NAMALWA (cell line): ENCODE measurements around the gene KIF5B.
"Not testable (repeated sequence)": the region's sequence is repeated elsewhere in the genome, so short reads cannot be mapped to it uniquely, and the experiment has no call there.

ENCODE experiments used
- DNase-seq: peaks from one replicate; pipeline ENCODE4 v3.0.0-alpha.2; 2015; ENCODE audit warnings: low spot score

KIF5B gene

GRCh38 chr10:32056136-32057035 lies at the start of gene KIF5B:
Gene KIF5B (minus strand): TSS chr10:32056425. CDS start chr10:32055973, 452 bp downstream.
- peak; percentile 89 for DNase-seq

GRCh38 chr10:32105782-32106382 lies 49.7 kb upstream of the KIF5B start:
- DNase-seq, result no peak

DNA sequence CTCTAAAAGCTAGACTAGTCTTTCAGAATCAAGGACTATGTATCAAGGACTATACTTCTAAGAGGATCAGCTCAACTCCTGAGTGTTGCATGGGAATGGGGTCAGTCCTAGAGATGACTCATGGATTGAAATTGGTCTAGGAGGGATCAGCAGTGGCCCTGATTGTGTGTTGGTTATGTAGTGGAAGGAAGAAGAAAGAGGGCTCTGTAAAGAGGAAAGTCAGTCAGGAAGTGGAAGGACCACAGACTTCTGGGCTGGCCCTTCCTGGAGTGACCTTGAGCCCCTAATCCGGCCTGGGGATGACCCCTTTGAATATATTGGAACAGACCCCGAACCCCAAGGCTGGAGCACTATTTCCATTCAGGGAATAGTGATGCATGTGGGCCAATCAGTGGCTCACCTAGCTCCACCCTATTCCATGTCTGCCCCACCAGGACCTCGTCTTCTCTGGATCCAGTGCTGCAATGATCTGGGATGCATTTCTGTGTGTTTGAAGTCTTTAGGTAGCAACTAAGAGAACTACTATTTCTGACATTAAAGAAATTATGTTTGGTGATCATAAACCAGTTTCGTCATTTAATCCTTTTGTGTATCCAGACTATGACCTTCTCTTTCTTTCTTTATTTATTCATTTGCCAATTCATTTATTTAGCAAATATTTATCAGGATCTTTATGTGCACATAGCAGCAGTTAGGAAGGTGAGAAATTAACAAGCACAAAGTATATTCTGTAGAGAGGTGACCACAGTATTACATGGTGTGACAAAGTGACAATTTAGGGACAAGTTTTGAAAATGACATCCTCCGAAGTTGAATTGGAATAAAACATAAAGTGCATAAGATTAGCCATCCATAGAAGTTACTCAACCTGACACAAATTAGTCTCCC lies 48.6 kb upstream of the KIF5B start:
- no peak for DNase-seq

- DNase-seq, result no peak
Measured at GRCh38 chr10:32104181-32104580, 48.0 kb upstream of the KIF5B start.

DNA sequence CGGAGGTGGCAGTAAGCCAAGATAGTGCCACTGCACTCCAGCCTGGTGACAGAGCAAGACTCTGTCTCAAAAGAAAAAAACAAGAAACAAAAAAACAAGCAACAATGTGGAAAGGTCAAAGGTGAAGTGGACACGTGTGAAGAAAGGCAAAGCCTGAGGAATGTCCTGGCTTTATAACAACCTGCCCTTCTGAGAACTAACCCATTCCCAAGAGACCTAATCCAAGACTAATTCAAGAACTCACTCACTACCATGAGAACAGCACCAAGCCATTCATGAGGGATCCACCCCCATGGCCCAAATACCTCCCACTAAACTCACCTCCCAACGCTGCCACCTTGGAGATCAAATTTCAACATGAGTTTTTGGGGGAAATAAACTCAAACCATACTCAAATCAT lies 47.5 kb upstream of the KIF5B start:
- DNase-seq, result no peak

- DNase-seq, result not testable (repeated sequence)
Measured at GRCh38 chr10:32098566-32099259, 42.5 kb upstream of the KIF5B start.

DNA sequence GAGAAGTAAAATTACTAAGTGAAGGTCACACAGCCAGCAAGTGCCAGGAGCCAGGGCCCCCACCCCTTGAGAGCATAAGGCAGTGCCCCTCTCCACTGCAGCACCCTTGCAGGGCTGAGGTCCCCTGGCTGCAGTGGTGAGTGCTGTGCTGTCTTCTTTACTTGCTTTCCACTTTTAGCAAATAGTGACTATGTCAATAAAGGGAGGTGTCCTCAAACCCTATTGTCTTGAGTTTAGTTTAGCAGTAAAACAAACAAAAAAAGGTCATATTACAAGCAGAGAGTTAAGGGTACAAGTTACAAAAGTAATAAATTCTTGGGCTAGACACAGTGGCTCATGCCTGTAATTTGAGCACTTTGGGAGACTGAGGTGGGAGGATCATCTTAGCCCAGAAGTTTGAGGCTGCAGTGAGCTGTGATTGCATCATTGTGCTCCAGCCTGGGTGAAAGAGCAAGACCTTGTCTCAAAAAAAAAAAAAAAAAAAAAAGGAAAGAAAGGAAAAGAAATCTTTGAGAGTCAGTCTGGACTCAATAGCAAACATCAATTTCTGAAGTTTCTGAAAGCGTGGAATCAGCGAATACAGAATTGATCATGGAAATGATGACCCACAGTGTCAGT lies 39.0 kb upstream of the KIF5B start:
- no peak for DNase-seq

GRCh38 chr10:32093650-32094049 lies 37.4 kb upstream of the KIF5B start:
- DNase-seq, result no peak

DNA sequence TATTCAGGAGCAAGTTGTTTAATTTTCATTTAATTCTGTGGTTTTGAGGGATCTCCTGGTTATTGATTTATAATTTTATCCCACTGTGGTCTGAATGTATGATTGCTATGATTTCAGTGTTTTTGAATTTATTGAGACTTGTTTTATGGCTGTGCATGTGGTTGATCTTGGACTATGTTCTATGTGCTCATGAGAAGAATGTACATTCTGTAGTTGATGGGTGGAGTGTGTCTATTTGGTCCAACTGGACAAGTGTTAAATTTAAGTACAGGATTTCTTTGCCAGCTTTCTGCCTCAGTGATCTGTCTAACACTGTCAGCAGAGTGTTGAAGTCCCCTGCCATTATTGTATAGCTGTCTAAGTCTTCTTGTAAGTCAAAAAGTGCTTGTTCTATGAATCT lies 34.8 kb upstream of the KIF5B start:
- DNase-seq, result no peak

DNA sequence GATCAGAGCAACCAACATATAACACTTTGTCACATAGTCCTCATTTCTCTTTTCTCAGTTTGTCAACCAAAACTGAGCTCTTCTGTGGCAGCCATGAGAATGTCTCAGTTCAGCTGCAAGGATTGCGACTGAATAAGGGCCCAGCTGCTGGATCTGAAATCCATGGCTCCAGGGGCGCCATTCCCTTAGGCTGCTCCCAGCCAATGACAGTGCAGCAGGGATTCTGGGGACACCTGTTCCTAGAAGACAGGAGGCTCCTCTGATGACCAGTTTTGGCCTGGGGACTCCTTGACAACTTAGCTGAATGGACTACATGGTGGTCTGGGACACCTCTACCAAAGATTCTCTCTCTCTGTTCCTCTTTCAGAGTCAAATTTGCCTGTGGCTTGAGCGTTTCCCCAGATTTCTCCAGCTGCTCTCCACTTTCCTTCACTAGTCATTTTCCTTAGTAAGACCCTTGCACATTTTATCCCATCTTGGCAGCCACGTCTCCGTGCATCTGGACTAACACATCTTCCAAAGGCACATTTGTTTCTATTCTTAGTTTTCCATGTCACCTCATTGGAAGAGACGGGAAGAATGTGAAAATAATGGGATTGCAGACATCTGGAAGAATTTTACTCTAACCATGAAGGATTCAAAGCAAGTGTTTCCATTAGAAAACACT lies 28.1 kb upstream of the KIF5B start:
- DNase-seq, result no peak

- no peak for DNase-seq
Measured at GRCh38 chr10:32077896-32078485, 21.8 kb upstream of the KIF5B start.

GRCh38 chr10:32073659-32074058 lies 17.4 kb upstream of the KIF5B start:
- no peak for DNase-seq

- DNase-seq, result no peak
Measured at GRCh38 chr10:32073128-32073527, 16.9 kb upstream of the KIF5B start.

DNA sequence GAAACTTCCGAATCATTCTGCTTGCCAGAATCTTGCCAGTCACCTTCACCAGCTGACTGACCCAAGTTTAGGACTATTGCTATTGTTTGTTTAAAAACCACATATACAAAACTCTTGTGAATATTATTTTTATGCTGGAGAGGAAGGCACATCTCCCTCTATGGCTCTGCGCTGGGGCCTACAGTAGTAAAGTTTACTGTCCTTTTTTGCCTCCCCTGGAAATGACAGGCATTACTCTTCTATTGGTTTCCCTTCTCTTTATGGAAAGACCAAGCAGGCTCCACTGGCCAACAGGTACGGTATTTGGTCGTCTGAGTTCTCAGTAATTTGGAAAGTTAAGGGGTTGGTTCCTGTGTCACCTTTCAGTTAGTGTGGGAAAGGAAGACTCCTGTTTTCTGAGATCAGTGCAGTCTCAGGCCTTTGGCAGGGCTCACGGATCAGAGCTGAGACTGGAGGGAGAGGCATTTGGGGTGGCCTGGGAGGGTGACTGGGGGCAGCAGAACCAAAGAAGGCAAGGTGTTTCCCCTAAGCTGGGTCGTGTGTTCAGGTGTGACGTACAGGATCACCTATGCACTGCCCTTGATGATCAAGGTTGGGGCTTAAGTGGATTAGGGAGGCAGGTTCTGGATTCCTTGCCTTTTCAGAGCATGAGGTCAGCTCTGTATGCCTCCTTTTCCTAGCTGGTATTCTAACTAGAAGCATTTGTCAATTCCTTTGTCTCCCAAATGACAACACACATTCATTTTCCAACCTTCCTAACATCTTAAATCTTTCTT lies 16.0 kb upstream of the KIF5B start:
- DNase-seq, result no peak

DNA sequence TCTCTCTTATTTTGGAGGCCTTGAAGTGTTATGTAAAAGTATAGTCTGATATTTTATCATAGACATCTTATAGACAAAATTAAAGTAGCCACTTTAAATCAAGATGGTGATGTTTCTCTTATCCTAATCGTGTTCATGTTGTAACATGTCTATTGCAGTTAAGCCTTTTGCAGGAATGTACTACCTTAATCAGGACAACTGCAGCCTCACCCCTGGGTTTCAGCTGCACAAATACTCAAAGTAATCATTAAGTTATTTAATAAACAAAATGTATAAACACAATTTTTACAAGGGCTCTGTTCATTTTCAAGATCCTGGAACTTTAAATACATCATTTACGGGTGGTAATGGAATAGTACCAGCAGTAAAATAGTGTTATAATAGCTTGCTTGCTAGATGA lies 14.4 kb upstream of the KIF5B start:
- DNase-seq, result no peak

- no peak for DNase-seq
Measured at GRCh38 chr10:32068569-32068968, 12.3 kb upstream of the KIF5B start.

GRCh38 chr10:32067931-32068330 lies 11.7 kb upstream of the KIF5B start:
- DNase-seq, result not testable (repeated sequence)

DNA sequence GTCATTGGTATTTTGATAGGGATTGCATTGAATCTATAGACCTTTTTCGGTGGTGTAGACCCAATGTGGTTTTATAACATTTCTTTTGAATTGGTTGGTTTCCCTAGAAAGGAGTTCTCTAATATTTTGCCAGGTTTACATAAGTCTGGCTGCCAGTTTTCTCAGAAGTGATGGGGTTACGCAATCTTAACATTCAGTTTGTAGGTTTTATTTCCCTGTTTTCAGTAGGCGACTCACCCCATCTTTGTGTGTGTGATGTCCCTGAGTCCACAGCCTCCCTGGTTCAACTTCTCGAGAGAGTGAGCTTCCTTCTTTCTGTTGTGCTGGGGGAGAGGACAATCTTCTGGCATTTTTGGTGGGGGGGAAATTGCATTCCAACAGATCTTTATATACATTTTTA lies 9.6 kb upstream of the KIF5B start:
- DNase-seq, result no peak

DNA sequence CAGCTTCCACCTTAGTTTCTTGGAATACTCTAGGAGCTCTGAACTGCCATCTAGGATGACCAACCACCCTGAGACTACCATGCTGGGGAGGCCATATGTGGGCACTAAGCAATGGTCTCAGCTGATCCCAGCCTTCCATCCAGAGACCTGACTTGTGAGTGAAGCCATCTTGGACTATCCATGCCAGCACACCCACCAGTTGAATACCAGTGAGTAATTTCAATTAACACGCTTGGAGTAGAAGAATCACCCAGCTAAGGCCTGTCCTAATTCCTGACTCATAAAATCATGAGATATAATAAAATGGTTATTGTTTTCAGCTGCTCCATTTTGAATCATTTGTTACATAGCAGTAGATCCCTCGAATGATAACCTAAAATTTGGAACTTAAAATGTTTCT lies 5.2 kb upstream of the KIF5B start:
- no peak for DNase-seq

DNA sequence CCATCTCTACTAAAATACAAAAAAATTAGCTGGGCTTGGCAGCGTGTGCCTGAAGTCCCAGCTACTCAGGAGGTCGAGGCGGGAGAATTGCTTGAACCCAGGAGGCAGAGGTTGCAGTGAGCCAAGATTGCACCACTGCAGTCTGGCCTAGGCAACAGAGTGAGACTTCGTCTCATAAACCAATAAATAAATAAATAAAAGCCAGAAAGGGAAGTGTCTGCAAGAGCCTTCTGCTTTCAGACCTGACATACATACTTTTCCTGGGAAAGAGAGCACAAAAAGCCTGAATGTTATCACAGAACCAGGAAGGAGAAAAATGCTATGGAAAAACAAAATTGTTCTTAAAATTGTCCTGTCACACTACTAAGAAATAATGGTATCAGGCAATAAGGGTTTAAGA lies 4.1 kb upstream of the KIF5B start:
- DNase-seq, result no peak
